ENCODE results near the gene DGKH.

DNA sequence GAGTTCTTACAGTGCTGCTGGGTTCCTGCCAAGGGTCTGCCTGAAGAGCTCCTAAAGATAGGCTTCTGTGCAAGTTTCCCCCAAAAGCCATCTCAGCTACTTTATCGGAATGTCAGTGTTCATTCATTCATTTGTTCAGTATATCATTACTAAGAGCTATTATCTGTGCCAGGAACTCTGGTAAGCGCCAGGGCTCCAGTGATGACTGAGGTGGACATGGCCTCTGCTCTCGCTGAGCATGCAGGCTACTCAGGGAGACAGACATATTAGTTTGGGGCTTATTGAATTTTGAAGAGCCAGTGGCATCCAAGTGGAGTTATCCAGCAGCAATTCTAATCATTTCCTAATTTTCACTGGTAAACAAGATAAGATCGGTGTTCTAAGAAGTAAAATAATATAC, 65.8 kb downstream of the DGKH start:
- TF ChIP-seq EZH2 (optimal IDR thresholded peaks at IDR 0.05; ENCODE audit: low read depth, low read length) = no peak
- TF ChIP-seq CTCF (IDR thresholded peaks at IDR 0.05; ENCODE audit: low read length) = no peak
- TF ChIP-seq EZH2phosphoT487 (IDR thresholded peaks at IDR 0.05; ENCODE audit: low read length) = no peak
